NCI-H510A treated with DMSO at 0.1 percent for 48 hours (cell line): ENCODE data around the gene SLC9A5.

Experiments used
- DNase-seq: peaks from one replicate; lab custom pipeline; 2025; lab: John Stamatoyannopoulos, UW

Gene SLC9A5

DNA sequence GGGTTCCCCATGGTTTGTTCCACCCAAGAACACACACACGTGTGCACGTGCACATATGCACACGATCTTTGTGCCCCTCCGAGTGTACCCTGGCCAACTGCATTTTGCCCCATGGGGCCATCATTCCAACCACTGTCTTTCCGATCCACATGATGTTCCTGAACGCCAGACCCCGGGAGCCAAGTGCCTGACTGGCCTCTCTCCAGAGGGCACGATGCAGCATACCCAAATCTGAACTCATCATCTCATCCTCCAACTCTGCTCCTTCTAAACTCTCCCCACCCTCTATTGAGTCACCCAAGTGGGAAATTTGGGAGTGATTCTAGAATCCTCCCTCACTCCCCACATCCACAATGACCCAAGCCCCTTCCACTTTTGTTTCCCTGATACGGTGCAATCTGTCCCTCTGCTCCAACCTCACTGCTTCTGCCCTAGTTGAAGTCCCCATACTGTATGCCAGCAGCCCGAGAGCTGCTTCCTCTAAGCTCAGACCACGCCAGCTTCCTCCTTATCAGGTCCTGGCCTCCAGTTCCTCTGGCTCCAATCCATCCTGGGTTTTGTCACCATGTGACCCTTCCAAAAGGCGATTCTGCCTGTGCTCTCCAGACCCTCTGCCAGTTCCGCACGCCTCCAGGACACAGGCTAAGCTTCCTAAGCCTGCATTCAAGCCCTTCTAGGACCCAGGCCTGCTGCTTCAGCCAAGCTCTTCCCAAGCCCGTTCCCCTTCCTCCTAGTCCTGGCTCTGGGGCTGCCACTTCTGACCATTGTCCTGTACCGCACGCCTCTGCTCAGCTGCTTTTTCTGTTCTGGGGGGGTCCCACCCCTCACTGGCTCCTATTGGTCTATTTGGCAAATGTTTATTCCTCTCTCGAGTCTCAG, 31.9 kb upstream of the SLC9A5 start:
- no peak for DNase-seq

DNA sequence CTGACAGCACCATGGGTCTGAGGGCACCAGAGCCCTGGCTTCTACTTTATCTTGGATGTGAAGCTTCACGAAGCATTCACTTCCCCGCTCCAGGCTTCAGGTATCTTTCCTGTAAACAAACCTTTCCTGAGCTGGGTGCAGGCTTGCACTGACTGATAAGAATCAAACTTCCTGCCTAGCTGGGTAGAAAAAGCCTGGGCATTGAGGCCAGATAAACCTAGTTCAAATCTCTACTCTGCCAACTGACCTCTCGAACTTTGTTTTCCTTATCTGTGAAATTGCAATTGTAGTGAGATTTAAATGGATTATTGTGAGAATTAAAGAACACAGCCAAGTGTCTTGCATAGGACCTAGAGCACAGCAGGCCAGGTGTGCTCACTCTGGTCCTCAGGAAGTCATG, 24.8 kb upstream of the SLC9A5 start:
- no peak for DNase-seq

DNA sequence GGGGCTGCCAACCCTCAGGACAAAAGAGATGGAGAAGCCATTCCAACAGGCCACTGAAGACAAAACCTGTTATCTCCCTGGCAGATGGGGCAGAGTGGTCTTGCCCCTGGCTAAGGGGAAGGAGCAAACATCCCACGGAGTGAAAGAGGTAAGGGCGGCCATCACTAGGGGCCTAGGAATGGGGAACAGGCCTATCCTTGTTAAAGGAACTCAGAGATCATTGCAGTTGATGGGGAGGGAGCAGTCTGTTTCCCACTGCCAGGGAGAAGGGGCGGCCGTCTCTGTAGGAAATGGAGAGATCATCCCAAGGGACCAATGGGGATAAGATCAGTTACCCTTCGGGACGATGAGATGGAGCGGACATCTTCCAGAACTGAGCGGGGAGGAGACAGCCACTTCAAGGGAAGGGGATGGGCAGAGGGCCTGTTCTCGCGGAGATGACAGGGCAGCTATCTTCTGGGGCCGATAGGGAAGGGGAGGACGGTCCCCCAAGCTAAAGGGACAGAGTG, 22.4 kb upstream of the SLC9A5 start:
- DNase-seq = no peak

DNA sequence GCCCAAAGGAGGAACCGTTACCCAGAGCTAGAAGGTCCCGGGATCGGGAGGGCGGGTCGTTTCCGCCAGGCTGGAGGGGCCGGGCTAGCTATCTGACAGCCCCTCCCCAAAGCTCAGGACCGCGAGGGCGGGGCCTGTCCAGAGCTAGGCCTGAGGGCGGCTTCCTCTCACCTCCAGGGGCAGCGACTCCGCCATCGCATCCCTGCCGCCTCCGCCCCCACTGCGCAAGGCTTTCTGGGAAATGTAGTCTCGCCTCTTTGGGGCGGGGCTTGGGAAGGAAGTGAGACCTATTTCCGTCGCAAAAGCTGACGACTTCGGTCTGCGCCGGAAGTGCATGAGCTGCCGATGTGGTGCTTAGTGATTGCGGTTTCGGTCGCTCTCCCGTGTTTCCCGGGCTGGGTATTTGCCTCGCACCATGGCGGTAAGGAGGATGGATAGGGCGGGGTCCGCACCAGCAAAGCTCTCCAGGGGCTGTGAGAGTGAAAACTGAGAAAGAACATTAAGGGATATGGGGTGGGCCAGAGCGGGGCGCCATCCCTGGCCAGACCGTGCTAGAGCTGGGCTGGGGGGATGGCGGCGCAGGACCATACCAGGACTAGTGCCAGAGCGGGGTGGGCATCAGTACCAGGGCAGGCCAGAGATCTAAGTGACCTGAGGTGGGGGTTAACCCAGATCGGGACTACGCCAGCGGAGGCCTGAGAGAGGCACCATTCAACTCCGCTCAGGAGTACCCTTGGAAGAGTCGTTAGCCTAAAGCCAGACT, 21.8 kb upstream of the SLC9A5 start, which contains the start of gene TMEM208:
TMEM208 (plus strand) TSS at position 327 of the 763 bp plus-strand sequence; CDS start at position 416, 89 bp downstream.
- peak; percentile 94 for DNase-seq

DNA sequence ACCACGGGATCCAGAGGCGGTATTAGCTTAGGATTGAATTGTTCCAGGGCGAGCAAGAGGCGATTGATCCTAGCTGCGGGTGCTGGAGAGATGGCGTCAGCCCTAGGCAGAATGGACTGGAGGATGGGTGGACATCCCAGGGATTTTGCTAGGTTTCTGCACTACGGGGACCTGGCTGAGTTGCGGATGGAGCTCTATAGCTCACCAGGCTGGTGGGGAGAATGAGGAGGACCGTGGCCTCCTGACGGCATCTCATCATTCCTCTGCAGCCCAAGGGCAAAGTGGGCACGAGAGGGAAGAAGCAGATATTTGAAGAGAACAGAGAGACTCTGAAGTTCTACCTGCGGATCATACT, 21.2 kb upstream of the SLC9A5 start:
- DNase-seq = no peak

DNA sequence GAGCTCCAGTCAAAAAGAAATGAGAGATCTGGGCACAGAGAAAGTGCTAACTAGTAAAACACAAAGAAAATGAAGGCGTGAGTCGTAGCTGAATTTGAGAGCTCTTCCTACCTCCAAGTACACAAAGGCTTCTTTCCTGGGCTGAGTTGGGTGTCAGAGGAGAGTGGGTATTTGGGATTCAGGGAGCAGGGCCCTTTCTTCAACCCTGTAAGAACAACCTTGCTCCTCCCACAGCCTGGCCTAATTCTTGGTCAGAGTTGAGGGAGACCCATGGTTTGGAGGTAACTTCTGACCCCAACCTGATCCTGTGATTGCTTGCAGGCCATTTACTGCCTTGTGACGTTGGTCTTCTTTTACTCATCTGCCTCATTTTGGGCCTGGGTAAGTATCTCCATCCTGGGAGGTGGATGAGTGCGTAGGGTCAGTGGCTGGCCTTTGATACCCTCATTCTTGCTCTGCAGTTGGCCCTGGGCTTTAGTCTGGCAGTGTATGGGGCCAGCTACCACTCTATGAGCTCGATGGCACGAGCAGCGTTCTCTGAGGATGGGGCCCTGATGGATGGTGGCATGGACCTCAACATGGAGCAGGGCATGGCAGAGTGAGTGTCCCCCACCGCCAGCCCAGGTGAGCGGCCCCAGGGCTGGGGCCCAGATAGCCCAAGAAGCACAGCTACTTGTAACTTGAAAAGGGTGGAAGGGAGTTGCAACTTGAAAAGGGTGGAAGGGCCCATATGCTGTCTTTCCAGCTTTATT, 20.6 kb upstream of the SLC9A5 start:
- DNase-seq = no peak

DNA sequence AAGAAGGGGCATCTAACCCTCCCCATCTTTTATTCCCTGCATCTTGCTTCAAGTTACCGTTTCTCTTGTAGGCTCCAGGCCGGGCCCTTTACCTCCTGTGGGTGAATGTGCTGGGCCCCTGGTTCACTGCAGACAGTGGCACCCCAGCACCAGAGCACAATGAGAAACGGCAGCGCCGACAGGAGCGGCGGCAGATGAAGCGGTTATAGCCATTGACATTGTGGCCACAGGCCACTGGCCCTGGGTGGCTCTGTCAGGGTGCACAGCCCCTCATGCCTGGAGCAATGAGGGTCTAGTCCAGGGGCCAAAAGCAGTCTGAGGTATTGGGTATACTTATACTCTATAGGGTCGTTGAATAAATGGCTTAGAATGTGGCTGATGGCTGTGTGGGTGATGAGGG, 19.9 kb upstream of the SLC9A5 start:
- no peak for DNase-seq

DNA sequence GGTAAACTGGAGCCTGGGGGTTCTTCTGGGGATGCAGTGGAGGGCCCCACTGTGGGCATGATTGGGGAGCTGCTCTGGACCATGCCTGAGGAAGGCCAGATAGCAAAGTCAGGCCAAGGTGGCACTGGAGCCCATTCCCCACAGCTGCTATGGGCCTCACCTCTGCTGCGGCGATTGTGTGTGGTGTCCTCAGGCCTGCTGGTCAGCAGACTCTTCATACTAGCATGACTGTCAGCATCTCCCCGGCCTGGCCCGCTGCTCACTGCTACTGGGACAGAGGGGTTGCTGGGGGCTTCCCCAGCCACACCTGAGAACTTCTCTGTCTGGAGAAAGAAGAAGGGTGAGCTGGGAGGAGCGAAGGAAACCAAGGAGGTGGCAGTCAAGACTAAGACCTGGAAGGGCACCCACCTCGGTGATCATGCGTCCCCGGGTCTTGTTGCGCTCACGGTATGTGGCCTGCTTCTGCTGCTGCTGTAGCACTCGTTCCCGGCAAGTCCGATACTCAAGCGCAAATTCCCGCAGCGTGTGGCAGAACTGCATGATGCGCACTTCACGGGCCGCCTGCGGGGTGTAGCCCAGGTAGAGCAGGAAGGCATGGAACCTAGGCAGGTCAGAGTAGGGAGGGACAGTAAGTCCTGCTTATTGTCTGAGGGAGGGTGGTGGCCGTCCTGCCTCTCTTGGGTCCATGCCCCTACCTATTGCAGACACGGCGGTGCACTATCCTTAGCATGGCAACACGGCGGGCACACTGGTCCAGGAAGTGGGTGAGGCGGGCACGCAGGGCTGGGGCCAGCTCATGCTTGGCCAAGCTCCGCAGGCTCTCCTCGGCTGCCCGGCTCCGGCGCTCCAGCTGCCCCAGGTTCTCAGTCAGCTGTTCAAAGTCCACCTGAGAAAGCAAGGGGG, 18.6 kb upstream of the SLC9A5 start:
- no peak for DNase-seq

DNA sequence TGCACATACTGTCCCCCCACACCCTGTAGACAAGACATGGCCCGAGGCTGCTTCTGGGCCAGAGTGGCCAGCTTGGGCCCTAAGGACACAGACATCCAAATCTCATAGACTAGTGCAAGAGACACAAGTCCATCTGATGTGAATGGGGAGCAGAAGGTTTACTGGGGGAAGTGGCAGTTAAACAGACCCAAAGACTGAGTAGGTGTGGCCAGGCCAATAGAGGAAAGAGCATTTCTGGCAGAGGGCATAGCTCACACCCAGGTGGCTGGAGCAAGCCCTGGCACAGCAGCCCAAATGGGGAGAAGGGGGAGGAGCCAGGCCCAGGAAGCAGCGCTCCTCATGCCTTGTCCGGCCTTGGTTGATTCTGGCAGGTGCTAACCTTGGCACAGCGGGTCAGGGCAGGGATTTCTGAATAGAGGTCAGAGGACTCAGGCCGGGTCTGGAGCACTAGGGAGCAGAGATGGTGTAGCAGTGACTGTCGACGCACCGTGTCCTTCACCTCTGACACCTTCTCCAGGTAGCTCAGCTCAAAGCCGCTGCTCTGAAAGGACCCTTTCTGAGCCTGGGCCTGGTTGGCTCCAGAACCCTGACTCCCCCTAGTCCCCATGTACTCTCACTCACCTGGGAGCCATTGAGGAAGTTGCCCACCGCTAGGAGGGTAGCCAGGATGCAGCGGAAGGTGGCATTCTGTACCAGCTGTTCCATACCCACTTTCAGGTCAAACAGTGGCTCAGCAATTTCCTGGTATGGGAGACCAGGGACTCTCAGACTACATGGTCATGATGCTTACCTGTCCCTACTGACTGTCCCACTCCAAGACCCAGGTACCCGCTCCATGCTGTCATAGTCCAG, 17.7 kb upstream of the SLC9A5 start:
- no peak for DNase-seq

DNA sequence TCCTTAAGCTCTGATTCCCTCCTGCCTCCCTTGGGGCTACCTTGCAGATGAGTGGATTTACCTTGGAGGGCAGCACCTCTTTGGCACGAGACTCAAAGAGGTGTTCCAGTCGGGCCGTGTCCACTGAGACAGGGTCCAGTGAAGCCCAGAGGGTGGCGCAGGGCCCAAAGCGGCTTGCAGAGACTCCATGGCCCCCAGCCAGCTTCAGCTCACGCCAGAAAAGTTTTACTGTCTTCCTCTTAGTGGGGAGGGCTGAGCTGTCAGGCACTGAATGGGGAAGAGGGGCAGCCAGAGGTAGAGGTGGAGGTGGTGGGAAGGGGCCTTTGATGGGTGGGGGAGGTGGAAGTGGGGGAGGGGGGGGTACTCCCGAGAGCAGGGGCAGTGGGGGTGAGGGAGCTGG, 15.2 kb upstream of the SLC9A5 start:
- DNase-seq = no peak

DNA sequence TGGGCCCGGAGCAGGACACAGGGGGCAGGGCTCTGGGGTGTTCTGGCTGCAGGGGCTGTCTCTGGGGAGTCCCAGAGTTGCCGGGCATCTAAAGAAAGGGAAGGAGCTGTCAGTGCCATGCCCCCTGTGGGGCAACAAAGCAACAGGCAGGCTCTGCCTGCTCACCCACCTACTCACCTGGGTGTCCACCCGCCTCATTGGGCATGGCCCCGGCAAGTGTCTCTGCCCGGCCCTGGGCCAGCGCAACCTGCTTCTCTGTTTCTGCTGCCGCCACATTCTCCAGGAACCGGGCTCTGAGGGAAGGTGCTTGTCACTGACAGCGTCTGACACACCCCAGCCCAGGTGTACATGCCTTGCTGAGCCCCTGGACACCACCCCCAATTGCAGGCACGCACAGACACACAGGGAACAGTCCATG, 14.6 kb upstream of the SLC9A5 start:
- DNase-seq = no peak

DNA sequence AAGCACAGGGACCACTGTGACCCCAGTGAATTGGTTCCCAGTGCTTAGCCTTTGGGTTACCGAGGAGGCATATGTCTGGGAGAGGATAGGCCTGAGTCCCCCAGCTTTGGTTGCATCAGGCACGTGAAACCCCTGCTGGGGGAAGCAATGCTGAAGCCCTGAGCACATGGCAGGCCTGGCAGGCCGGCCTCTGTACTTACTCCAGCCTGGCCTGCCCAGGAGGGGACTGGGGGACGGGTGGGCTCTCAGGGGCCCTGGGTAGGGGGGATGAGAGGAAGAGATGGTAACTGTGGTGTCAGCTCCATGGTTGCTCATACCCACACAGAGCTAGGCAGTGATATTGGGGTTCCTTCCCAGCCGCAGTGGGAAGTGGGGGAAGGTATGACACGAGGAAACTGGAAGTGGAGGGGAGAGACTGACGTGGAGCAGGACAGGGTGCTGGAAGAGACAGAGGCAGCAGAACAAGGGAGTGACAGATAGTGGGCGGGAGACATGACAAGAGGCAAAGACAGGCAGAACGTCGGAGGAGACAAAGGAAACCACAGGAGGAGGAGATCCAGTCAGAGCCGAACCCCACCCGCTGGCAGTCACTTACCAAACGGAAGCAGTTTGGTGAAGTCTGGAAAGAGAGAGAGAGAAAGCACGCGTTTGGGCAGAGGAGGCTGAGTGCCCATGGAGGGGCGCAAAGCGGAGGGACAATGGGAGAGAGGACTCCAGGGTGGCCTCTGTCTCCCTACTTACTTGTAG, 12.8 kb upstream of the SLC9A5 start:
- DNase-seq = no peak

DNA sequence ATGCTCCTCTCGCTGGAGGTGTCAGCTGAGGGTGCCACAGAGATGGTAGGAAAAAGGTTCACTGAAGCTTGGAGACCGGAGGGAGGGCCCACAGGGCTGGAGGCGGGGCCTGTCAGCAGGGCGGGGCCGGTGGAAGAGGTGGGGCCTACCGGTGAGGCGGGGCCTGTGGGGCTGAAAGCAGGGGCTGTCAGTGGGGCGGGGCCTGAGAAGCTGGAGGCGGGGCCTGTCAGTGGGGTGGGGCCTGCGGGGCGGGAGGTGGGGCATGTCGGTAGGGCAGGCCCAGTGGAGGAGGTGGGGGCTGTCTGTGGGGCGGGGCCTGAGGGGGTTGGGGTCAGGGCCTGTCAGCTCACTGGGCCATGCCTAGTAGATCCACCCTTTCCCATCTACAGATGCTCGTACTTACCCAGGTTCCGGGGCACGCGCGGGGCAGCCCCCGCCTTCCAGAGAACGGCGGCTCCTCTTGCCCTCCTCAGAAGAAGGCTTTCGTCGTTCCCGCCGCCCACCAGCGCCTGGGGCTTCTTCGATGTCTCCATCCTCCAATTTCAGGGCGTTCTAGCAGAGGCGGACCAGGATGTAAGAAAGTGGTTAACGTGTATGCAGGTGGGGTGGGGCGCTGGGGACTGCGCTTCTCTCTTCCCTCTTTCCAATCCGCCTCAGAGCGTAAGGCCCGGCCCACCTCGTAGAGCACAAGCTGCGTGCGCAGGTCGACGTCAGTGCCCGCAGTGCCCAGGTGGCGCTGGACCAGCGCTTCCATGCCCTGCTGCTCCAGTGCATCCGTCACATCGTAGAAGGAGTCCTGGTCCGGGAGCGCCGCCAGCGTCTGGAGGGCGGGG, 12.0 kb upstream of the SLC9A5 start:
- no peak for DNase-seq

DNA sequence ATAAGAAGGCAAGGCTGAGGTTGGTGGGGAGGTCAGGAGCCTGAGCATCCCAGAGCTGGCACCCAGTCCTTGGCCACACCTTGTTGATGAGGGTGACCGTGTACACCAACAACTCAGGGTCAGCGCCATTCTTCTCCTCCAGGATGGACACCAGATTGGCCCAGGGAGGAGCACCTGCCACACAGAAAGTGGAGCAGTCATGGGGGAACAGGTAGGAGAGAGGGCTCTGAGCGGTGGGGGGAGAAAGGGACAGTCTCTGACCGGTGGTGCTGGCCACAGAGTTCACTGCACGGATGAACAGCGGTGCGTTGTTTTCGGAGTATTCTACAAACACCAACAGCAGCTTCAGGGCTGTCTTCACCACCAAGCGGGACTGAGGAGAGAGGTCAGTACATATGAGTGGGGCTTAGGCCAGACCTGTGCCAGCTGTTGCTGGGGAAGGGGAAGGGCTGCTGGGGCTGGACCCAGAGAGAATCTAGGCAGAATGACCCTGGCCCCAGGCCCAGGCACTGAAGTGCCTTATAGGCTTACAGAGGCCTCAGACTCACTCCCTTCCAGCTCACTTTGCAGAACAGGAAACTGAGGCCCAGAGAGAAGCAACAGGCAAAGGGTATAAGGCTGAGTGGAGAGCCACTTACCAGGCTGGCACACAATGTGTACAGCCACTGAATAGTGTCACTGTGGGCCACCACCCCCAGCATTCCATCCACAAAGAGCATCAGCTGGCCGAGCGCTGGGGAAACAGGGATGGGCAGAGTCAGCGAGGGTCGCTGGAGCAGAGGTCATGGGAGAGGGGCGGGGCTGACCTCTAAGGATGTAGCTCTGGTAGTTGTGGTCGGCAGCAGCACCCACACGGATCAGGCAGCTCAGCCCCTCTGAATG, 11.1 kb upstream of the SLC9A5 start:
- DNase-seq = no peak

DNA sequence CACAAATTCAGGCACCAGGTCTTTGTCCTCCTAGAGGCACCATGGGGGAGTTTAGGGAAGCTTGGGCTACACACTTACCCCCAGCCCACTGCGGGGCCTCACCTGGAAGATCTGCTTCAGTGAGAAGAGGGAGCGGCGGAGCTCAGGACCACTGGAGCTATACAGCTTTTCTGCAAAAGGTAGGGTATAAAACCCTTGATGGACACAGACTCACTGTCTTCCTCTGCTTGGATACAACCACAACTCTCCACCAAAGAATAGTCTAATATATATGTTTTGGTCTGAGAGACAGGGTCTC, 10.6 kb upstream of the SLC9A5 start:
- DNase-seq = no peak

DNA sequence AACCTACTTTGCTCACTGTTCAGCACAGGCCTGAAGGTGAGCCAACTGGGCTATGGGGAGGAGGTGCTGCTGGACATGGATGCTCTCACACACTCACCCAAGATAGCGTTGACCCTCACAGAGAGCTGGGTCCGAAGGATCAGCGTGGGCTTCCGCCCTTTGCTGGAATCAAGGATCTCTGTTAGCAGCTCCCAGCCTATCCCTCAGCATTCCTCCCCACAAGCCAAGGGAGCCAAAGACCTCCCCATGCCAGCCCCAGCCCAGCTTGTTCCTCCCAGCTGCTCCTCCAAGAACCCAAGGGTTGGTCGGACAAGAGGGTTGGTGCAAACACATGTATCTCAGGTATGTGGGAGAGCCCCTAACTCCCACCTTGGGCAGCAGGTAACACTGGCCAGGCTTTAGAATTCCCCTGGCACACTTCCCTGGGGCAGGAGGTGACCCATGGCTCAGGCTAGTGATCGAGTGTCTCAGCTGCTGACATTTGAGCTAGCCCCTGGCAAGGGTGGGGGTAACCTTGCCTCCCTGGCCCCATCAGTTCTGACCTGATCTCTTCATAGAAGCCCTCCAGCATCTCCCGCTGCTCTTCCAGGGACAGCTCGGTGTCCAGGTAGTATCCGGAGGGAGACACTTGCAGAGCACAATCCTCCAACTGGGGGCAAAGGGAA, 9.8 kb upstream of the SLC9A5 start:
- DNase-seq = no peak

DNA sequence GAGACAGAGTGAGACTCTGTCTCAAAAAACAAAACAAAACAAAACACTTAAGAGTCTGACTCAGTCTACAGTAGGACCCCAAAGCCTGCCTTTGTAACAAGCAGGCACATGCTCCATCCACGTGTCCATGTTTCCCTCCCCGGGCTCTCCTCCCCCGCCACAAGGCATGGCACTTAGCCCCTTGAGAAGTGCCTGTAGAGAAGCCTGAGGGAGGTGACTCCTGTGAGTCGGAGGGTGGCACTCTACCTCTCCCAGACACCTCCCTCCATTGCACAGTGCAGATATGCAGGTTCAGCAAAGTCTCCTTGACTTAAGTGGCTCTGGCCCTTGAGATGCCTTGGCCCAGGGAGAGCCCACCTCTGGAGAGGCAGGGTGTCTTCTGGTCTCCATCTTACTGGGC, 8.3 kb upstream of the SLC9A5 start:
- DNase-seq = no peak
